Karpas-422 (cell line): Measurements from ENCODE around the gene GARIN5A. TPM values are rescaled to one million over a fixed set of nuclear protein-coding genes. Genes with fewer than 3 reads are reported as not detected.

Experiments used
- DNase-seq: peaks from one replicate; pipeline ENCODE4 v3.0.0-alpha.2; 2015
- H2AFZ ChIP-seq: fragments of 200-600 bp; sonication (generic); 2 replicates; pipeline ENCODE4 v1.6.1; 2014; ENCODE audit warnings: antibody characterized with exemption, low read length, mixed read lengths
- H3K27ac ChIP-seq: fragments of 200-600 bp; sonication (generic); 2 replicates; pipeline ENCODE4 v1.5.1; 2014; ENCODE audit warnings: mild to moderate bottlenecking, low read length, moderate library complexity
- H3K27me3 ChIP-seq: fragments of 200-600 bp; sonication (generic); 2 replicates; pipeline ENCODE4 v1.6.1; 2014; ENCODE audit warnings: low read length, mixed read lengths
- H3K36me3 ChIP-seq: fragments of 200-600 bp; sonication (generic); 2 replicates; pipeline ENCODE4 v1.6.1; 2014; ENCODE audit warnings: low read length, mixed read lengths; ENCODE audit not compliant: insufficient read depth
- H3K4me1 ChIP-seq: fragments of 200-600 bp; sonication (generic); 2 replicates; pipeline ENCODE4 v1.6.1; 2014; ENCODE audit warnings: mild to moderate bottlenecking, low read length, mixed read lengths
- H3K4me2 ChIP-seq: fragments of 200-600 bp; sonication (generic); 2 replicates; pipeline ENCODE4 v1.6.1; 2014; ENCODE audit warnings: low read length, low read depth, mild to moderate bottlenecking; ENCODE audit not compliant: poor library complexity, severe bottlenecking
- H3K4me3 ChIP-seq: fragments of 200-600 bp; sonication (generic); 2 replicates; pipeline ENCODE4 v1.5.1; 2014; ENCODE audit warnings: mild to moderate bottlenecking, antibody characterized with exemption, low read length, mixed read lengths
- H3K79me2 ChIP-seq: fragments of 200-600 bp; sonication (generic); 2 replicates; pipeline ENCODE4 v1.6.1; 2014; ENCODE audit warnings: mild to moderate bottlenecking, low read length, mixed read lengths
- H3K9ac ChIP-seq: fragments of 200-600 bp; sonication (generic); 2 replicates; pipeline ENCODE4 v1.6.0; 2014; ENCODE audit warnings: low read length
- H3K9me2 ChIP-seq: fragments of 200-600 bp; sonication (generic), shearing (Covaris generic); replicated peaks from 2 replicates; pipeline ENCODE4 v1.6.0; 2014; ENCODE audit warnings: mild to moderate bottlenecking, low read length, moderate library complexity; ENCODE audit not compliant: insufficient read depth
- H3K9me3 ChIP-seq: fragments of 300-700, 200-600 bp; sonication (generic); 2 replicates; pipeline ENCODE4 v1.6.1; 2014; ENCODE audit warnings: low read length, mixed read lengths
- H4K20me1 ChIP-seq: fragments of 200-600 bp; sonication (generic); 2 replicates; pipeline ENCODE4 v1.6.1; 2014; ENCODE audit warnings: mild to moderate bottlenecking, antibody characterized with exemption, low read length, low read depth; ENCODE audit not compliant: insufficient read depth
- total RNA-seq: library from RNA; depleted of rRNA; stranded (reverse); fragments of >200 nt; shearing (Covaris generic); gene quantifications from 2 replicates; pipeline ENCODE4 v1.2.3, GENCODE V29; 2014; ENCODE audit warnings: low replicate concordance

GARIN5A gene
- total RNA-seq, 1 experiment from 2014 or later: not detected

DNA sequence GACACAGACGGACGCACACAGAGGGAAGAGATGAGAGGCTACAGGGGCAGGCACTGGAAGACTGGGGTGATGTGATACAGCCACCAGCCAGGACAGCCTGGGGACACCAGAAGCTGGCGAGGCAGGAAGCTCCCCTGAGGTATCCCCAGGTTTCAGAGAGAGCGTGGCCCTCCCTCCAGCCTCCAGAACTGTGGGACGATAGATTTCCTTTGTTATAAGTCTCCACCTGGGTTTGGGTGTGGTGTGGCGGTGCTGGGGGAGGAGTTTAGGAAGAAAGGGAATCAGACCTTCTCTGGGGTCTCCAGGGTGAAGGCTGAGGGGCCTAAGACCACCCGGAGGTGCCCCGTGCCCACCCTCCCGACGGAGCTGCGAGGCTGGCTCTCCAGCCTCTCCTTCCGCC is 39.8 kb upstream of the GARIN5A start:
- Histone ChIP-seq H3K9me3 (no peaks in the 10 kb centered on the region; the same call in 1 of the 2 replicates), H3K9me2 (no peaks in the 10 kb centered on the region), H2AFZ (no peak overlapping the region), H3K36me3 (no peaks in the 10 kb centered on the region), H3K27ac (no peak overlapping the region), H3K4me1 (peaks cover 7% of the 10 kb centered on the region), H3K4me3 (no peak overlapping the region), H3K27me3 (no peaks in the 10 kb centered on the region), H3K79me2 (no peaks in the 10 kb centered on the region), H3K9ac (no peak overlapping the region), H4K20me1 (no peaks in the 10 kb centered on the region), H3K4me2 (no peak overlapping the region)
- DNase-seq: peak; percentile 41

DNA sequence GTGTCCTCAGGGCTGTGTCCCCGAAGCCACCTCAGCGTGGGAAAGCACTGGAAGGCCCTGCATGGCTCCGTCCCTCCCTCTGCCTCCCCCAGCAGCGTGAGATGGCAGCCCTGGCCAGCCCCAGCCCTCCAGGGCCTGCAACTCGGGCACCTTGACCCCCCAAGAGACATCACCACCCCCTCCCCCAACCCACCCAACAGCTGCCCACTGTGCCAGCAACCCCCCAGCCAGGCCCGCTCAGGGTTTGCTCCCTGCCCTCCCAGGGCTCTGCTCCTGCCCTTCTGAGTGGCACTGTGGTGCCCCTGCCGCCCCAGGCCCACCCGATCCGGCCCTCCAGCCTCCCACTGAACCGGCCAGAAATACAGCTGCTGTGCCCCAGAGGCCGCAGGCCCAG is 38.5 kb upstream of the GARIN5A start:
- Histone ChIP-seq H3K4me2 (no peak overlapping the region), H3K9ac (no peak overlapping the region), H3K27ac (no peak overlapping the region), H3K4me3 (no peak overlapping the region), H3K79me2 (no peaks in the 10 kb centered on the region; the same call in 1 of the 2 replicates), H3K27me3 (no peaks in the 10 kb centered on the region), H3K4me1 (peaks cover 13% of the 10 kb centered on the region), H2AFZ (no peak overlapping the region), H3K9me3 (no peaks in the 10 kb centered on the region; the same call in 1 of the 2 replicates), H3K36me3 (no peaks in the 10 kb centered on the region), H3K9me2 (no peaks in the 10 kb centered on the region), H4K20me1 (no peaks in the 10 kb centered on the region)
- DNase-seq: no peak

DNA sequence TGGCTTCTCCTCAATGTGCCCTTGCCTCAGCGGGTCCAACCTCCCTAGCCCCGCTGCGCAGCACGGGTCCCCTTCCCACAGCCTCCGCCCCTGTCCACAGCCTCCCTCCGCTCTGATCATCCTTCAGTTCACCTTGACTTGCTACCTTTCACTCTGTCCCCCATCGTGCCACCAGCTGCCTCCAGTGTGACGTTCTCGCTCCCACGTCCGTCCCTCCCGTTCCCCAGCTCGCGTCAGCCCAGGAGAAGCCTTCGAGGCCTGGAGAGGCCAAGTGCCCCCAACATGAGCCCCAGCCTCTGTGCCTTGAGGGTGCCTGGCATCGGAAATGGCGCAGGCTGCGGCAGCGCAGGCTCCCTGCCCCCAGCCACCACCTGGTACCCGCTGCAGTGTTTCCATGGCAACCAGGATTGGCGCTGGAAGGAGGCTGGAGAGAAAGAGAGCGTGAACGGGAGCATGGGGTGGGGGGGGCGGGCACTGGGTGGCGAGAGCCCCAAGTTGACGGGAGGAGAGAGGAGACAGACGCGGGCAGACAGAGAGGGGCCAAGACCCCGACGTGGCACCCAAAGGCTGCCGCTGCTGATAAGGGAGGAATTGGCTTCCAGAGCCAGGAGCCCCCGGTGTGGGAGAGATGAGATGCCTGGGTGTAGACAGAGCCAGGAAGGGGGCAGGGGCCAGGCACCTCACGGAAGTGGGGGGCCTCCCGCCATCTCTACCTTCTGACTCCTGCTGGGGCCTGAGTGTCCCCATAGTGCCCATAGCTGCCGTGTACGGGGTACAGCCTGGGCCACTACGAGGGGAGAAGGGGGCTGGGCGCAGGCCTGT is 37.9 kb upstream of the GARIN5A start:
- no peak overlapping the region for H3K4me2 ChIP-seq
- H3K27me3 ChIP-seq: no peaks in the 10 kb centered on the region
- no peaks in the 10 kb centered on the region for H4K20me1 ChIP-seq
- H3K79me2 ChIP-seq: no peaks in the 10 kb centered on the region; the same call in 1 of the 2 replicates
- H3K9me3 ChIP-seq: no peaks in the 10 kb centered on the region; the same call in 1 of the 2 replicates
- H3K4me3 ChIP-seq: no peak overlapping the region
- peaks cover 16% of the 10 kb centered on the region for H3K4me1 ChIP-seq
- no peak overlapping the region for H3K27ac ChIP-seq
- no peak overlapping the region for H3K9ac ChIP-seq
- H3K36me3 ChIP-seq: no peaks in the 10 kb centered on the region
- no peaks in the 10 kb centered on the region for H3K9me2 ChIP-seq
- DNase-seq: no peak
- no peak overlapping the region for H2AFZ ChIP-seq

DNA sequence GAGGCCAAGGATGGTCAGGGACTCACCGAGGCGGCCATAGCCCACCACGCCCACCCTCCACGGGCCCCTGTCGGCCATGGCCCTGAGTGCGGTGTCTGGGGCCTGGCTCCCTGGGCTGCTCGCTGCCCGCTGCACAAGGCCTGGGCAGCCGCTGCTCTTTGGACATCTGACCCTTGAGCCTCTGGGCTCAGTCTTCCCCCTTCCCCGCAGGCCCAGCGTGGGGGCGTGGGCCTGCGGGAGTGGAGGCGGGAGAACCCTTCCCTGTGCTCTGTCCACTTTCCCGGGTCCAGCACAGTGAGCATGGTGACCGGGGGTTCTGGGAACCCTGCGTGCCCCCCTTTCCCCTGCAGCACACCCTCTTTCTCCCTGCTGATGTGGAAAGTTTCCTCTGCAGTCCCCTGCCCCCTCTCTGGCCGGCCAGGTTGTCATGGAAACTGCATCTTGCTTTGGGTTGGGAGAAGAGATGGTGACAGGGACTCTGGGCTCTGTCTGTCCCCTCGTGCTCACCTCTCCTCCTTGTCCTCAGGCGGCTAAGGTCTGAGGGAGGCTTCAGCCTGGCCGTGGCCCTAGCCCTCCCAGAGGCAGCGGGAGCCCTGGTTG is 37.2 kb upstream of the GARIN5A start, which contains the start of gene ASPDH:
TSS of gene ASPDH (minus strand) at position 168 of the 600 bp plus-strand sequence. CDS start at position 78, 90 bp downstream.
- no peak within 1 kb of the TSS for H3K27ac ChIP-seq

DNA sequence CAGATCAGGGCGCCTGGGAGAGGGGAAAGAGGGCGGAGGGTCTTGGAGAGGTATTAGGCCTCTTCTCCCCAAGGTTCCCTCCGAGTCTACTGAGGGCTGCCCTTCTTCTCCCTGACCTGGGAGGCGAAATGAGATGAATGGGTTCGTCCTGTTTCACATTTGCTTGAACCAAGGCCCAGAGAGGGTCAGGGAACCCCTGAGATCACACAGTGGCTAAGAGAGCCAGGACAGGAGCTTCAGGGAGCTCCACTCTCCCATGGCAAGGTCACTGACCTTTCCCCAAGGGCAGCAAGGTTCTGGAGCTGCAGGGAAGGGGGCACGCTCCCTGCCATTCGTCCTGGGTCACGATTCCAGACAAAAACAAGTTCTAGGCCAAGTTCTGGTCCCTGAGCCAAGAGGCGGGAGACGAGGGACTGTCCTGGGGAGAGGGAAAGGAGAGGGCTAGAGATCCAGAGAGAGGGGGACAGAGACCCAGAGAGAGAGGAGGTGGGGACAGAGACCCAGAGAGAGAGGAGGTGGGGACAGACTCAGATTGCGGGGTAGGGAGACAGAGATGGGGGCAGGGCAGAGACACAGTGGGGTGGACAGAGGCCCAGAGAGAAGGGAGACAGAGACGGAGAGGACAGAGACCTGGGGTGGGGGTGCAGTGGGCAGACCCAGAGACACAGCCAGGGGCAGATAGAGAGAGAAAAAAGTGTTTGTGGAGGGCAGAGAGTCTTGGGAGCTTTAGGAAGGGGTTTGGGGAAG is 36.5 kb upstream of the GARIN5A start:
- H3K9ac ChIP-seq: no peak overlapping the region
- H3K4me2 ChIP-seq: no peak overlapping the region
- H2AFZ ChIP-seq: no peak overlapping the region
- H3K4me1 ChIP-seq: peaks cover 16% of the 10 kb centered on the region
- no peaks in the 10 kb centered on the region for H3K27me3 ChIP-seq
- H4K20me1 ChIP-seq: no peaks in the 10 kb centered on the region
- H3K9me2 ChIP-seq: no peaks in the 10 kb centered on the region
- H3K79me2 ChIP-seq: no peaks in the 10 kb centered on the region; the same call in 1 of the 2 replicates
- no peaks in the 10 kb centered on the region; the same call in 1 of the 2 replicates for H3K9me3 ChIP-seq
- H3K4me3 ChIP-seq: no peak overlapping the region
- H3K36me3 ChIP-seq: no peaks in the 10 kb centered on the region
- H3K27ac ChIP-seq: no peak overlapping the region
- no peak for DNase-seq

More for the DNA sequence above, 37.2 kb upstream of the GARIN5A start, which contains the start of gene ASPDH:
- H3K27me3 ChIP-seq: no peaks in the 10 kb centered on the region
- H3K4me1 ChIP-seq: peaks cover 16% of the 10 kb centered on the region
- H3K9me3 ChIP-seq: no peaks in the 10 kb centered on the region; the same call in 1 of the 2 replicates
- no peaks in the 10 kb centered on the region; the same call in 1 of the 2 replicates for H3K79me2 ChIP-seq
- H2AFZ ChIP-seq: no peak within 1 kb of the TSS
- peak; percentile 57 for DNase-seq
- no peaks in the 10 kb centered on the region for H3K36me3 ChIP-seq
- H3K4me2 ChIP-seq: no peak within 1 kb of the TSS
- H3K9me2 ChIP-seq: no peaks in the 10 kb centered on the region
- H3K9ac ChIP-seq: no peak within 1 kb of the TSS
- no peaks in the 10 kb centered on the region for H4K20me1 ChIP-seq
- no peak within 1 kb of the TSS for H3K4me3 ChIP-seq

DNA sequence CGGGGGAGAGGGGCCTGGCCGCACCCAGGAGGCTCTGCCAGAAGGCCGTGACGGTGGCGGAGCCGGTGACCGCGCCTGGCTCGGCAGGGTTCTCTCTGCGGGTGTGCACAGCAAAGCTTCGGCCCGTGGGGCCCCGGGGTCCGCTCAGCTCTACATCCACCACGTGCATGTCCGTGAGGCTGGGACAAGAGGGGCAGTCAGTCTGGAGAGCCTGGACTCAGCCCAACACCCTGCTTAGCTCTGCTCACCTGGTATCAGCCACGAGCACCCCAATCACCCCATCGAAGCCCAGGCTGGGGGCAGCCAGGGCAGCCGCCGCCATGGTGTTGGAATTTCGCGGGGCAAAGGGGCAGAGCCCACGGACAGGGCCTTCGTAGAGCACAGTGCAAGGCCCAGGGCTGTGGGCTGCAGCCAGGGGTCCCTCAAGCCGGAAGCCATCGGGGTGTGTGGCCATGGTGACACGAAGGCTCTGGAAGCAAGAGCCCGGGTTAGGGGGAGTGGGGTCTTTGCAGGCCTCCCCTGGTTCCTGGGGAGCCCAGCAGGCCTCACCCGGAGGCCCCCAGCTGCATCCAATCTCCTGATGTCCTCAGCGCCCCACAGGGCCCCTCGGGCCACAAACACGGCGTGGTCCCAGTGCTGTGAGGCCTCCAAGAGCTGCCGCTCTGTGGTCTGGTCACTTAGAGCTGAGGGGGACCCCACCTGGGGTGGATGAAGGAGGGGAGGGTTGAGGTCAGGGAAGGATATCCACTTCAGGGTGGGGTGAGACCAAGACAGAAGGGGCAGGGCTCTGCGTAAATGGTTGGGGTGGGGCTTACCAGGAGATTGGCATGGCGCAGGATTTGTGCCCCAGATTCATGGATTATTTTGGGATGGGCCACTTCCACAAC is 35.7 kb upstream of the GARIN5A start:
- H3K9me3 ChIP-seq: no peaks in the 10 kb centered on the region
- no peaks in the 10 kb centered on the region for H3K36me3 ChIP-seq
- peak overlapping the region; percentile 65 for H3K4me2 ChIP-seq
- peak overlapping the region; percentile 77 for H3K4me3 ChIP-seq
- no peak for DNase-seq
- H3K27ac ChIP-seq: no peak overlapping the region
- no peaks in the 10 kb centered on the region; the same call in 1 of the 2 replicates for H3K79me2 ChIP-seq
- peaks cover 16% of the 10 kb centered on the region for H3K4me1 ChIP-seq
- H3K9ac ChIP-seq: peak overlapping the region; percentile 72
- no peak overlapping the region for H2AFZ ChIP-seq
- no peaks in the 10 kb centered on the region for H3K27me3 ChIP-seq
- no peaks in the 10 kb centered on the region for H3K9me2 ChIP-seq
- no peaks in the 10 kb centered on the region for H4K20me1 ChIP-seq

DNA sequence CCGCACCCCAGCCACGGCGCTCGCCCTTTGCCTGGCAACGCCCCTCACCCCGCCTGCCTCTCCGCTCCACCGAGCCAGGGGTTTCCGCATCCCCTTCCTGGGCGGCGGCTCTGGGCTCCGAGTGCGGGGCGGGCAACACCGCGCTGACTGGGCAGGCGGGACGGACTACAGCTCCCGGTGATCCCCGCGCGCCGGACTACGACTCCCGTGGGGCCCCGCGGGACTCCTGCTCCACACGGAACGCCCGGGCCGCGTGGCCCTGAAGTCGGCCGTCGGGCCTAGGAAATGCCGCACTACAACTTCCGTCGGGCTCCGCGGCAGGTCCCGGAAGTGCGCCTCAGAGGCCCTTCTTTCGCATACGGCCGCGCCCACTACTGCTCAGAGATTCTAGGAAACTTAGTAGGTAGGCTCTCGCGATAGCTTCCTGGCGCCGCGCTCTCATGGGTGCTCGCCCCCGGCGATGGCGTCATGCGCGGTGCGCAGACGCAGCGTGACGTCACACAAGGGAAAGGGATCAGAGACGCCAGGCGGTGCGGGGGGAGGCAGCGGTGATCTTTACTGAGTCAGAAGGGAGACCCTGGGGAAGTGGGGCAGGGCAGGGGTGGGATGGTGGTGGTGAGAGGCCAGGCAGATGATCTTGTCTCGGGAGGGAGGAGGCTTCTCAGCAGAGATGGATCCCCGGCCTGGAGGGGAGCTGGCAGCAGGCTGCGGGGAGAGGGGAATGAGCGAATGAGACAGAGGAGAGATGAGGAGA is 34.6 kb upstream of the GARIN5A start, which contains the start of gene JOSD2:
TSS of gene JOSD2 (minus strand) at position 123 of the 754 bp plus-strand sequence. CDS start 760 bp downstream, outside the sequence.
- Histone ChIP-seq H3K4me1 (peaks cover 16% of the 10 kb centered on the region), H3K9ac (peak within 1 kb of the TSS; percentile 78), H3K36me3 (no peaks in the 10 kb centered on the region), H3K4me2 (peak within 1 kb of the TSS; percentile 78), H3K27me3 (no peaks in the 10 kb centered on the region), H3K9me2 (no peaks in the 10 kb centered on the region), H3K4me3 (peak within 1 kb of the TSS; percentile 77), H4K20me1 (no peaks in the 10 kb centered on the region), H3K27ac (peak within 1 kb of the TSS; percentile 12; the same call in 1 of the 2 replicates), H3K79me2 (no peaks in the 10 kb centered on the region; the same call in 1 of the 2 replicates), H2AFZ (peak within 1 kb of the TSS; percentile 66), H3K9me3 (no peaks in the 10 kb centered on the region)
- peak; percentile 100 for DNase-seq
